Gastroesophageal sphincter (tissue), 3 donors: ENCODE measurements around the gene SPDYE18.
"Not testable (repeated sequence)": the region's sequence is repeated elsewhere in the genome, so short reads cannot be mapped to it uniquely, and the experiment has no call there.

Experiments used
- CTCF ChIP-seq, 4 experiments: fragments of 200-600 bp in 2 of 4; fragments of 450-650 bp in 2 of 4; sonication (generic) in 1 of 4; IDR thresholded peaks; one replicate each; pipeline ENCODE4 v1.5.1; 2017 to 2019; ENCODE audit warnings: antibody characterized with exemption in 4 of 4, mild to moderate bottlenecking in 2 of 4, moderate library complexity in 2 of 4
- EP300 ChIP-seq: sonication (generic); formaldehyde crosslinking; IDR thresholded peaks from one replicate; pipeline ENCODE4 v1.6.1; 2017; ENCODE audit warnings: antibody characterized with exemption, mild to moderate bottlenecking
- POLR2A ChIP-seq, 2 donors: fragments of 450-650 bp; IDR thresholded peaks; one replicate each; pipeline ENCODE4 v1.6.1; 2017; ENCODE audit warnings: antibody characterized with exemption in 2 of 2, mild to moderate bottlenecking in 2 of 2, moderate library complexity in 1 of 2
- POLR2AphosphoS5 ChIP-seq: sonication (generic); formaldehyde crosslinking; IDR thresholded peaks from one replicate; pipeline ENCODE4 v1.6.1; 2017; ENCODE audit warnings: antibody characterized with exemption

GRCh38 chr7:77079624-77080023, 17.3 kb upstream of the SPDYE18 start:
- not testable (repeated sequence) for TF ChIP-seq CTCF (IDR thresholded peaks at IDR 0.05); EP300; POLR2AphosphoS5; POLR2A (IDR thresholded peaks at IDR 0.05)
